NCI-H128 (cell line): ENCODE data around the gene ZNF343.
"Not testable (repeated sequence)": the region's sequence is repeated elsewhere in the genome, so short reads cannot be mapped to it uniquely, and the experiment has no call there.

Experiments
- DNase-seq: peaks from one replicate; lab custom pipeline; 2025; ENCODE audit not compliant: unreplicated experiment; lab: John Stamatoyannopoulos, UW

Gene ZNF343

DNA sequence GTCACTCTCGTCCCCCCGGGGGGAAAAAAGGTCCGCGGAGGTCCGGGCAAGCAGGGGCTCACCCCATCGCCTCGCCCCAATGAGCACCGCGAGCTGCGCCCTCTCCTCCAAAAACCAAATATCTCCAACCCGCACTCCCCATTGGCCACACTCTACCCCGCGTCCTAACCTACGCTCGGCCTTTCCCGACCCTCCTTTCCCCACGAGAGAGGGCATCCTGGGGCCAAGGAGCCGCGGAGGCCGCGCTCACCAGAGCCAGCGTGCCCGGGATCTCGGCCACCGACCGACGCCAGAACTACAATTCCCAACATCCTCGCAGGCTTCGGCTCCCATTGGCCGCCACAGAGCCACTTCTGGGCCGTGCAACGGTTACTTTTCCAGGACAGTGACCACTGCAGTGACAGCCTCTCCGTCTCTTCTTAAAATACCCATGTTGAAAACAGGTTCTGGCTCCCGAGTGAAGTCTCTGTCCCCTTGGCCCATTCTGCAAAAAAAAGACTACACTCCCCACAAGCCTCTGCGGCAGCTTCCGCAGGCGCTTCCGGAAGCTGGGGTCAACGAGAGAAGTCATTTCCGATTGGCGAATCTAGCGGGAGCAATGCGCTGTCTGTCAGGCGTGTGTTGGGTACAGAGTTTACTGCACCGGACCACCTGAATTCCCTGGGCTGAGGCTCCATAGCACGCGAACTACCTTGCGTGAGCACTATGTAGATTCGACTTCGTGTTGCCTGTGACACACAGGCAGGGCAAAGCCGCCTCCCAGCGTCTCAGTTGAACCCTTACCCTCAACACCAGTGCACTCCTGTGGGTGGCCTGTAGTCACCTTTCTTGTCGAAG is at the start of gene ZNF343:
TSS of gene ZNF343 (minus strand) at position 285 of the 837 bp plus-strand sequence. CDS start 15,020 bp downstream, outside the sequence.
- DNase-seq: peak; percentile 36

DNA sequence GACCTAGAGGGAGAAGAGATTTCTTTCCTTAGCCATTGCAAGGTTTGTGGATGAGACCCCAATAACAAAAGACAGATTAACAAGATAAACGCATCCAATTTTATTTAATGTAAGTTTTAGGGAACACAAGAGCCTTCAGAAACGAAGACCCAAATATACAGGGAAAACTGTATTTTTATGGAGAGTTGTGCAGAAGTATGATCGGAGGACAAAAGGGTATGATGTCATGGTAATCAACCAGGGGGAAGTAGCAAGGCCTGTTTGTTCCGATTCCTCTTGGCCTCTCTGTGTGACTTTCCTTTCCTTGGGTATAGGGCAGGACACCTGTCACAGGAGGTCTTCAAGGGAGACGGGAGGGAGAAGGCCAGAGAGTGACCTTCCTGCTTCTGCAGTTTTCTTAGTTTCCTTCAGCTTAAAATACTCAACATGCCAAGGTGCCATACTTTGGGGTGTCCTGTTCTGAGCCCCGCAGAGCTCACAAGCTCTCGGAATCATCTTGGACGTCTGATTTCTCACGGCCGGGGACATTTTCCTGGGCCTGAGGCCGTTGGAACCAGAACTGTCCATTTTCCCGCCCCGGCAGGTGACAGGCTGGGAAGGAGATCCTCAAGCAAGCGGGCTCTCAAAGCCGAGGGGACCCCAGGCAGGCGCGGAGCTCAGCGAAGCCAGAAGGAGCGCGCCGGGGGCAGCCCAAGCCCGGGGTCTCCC is 49.3 kb upstream of the ZNF343 start:
- DNase-seq: no peak

DNA sequence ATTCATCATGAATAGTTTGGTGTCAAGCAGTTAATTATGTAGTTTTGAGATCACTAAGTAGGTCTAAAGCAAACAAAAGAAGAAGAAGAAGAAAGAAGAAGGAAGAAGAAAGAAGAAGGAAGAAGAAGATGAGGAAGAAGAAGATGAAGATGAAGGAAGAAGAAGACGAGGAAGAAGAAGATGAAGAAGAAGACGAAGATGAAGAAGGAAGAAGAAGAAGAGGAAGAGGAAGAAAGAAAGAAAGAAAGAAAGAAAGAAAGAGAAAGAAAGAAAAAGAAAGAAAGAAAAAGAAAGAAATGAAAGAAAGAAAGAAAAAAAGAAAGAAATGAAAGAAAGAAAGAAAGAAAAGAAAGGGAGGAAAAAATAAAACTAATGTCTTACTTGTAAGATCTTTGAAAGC is 36.9 kb upstream of the ZNF343 start:
- DNase-seq: no peak

DNA sequence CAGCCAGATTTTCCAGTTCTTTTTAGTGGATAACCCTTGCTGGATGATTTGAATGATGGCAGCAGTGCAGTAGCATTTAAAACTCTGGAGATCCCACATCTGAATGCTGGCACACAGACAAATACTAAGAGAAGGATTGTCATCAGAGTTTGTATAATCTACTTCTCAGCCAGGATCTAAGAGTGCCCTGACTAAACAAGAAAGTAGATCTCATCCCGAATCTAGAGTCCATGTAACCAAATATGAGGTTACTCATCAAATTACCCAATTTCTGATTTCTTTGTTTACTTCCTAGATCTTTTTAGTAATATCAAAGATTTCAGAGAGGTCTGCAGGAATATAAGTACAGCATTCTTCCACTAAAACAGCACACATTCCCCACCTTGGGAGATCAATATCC is 35.5 kb upstream of the ZNF343 start:
- DNase-seq: no peak

DNA sequence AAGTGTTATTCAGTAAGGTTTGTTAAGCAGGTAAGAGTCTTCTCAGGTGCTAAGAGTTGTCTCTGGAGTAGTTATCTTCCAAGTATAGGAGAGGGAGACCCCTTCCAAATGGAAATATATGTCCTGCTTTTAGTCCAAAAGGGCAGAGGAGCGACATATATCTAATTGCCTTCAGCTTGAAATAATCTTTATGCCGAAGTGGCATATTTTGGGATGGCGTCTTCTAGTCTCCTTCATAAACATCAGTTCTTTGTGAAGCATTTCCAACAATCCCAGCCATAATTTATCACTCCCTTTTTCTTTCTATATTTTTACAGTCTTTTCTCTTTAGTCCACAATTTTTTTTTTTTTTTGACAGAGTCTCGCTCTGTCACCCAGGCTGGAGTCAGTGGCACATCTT is 33.6 kb upstream of the ZNF343 start:
- no peak for DNase-seq

DNA sequence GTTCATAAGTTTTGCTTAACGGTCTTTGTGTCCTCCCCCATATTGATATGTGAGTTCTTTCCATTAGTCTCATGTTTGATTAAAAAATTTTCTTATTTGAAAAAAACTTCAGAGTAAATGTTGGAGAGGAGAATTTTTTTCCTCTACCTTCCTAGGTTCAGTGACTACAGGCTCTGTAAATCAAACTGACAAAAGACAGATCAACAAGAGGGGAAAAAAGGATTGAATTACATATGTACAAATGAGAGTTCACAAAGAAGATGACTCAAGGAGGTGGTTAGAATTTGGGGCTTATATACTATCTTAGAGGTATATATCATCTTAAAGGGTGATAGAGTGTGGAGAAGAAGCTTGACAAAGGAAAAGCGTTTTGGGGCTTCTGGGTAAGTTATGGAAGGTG is 33.2 kb upstream of the ZNF343 start:
- no peak for DNase-seq

DNA sequence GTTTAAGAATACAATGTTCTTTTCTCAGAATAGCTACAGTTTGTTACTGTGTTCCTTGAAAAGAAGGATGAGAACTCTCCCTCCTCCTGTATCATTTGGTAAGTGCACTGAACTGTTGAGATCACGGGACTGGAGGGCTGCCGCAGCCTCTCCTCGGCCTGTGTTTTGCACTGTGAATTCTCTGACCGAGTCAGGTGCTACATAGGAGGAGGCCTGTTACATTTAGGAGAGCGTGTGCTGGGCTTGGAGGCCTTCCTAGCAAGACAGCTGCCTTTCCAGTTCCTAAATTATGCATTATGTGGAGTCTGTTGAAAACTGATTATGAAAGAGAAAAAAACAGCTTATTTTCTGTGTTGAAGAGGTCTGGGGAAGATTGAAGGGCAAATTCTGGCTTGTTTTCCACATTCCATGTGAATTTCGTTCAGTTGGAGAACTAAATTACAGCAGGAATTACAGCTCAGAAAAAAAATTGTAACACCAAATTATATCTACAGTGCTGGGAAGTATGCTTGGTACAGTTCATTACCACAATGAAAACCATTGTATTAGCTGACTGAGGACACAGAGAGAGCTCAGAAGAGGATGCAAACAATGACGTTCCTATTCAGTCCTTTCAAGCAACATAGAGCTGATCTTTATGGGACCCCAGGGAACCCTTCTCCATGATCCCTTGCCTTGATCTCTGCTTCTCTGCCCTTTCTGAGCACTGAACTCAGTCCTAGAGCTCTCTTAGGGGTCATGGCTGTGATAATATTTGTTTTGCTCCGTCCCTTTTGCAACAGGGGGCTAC is 30.4 kb upstream of the ZNF343 start:
- DNase-seq: no peak

DNA sequence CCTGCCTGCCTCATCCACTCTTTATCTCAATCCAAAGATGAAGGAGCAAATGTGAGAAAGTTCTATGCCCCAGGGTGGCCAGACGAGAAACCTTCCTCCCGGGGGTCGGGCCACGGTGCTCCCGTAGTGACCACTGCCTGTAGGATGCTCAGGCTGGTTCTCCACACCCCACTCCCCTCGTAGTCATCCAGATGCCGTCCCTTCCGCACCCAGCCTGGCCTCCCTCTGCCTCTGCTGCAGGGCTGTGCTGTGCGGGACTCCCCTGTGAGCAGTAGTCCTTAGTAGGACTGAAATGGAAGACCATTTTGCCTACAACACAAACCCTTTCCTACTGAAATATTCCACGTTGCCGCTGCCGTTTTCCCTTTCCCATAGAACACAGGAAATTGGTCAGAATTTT is 29.6 kb upstream of the ZNF343 start:
- DNase-seq: no peak

DNA sequence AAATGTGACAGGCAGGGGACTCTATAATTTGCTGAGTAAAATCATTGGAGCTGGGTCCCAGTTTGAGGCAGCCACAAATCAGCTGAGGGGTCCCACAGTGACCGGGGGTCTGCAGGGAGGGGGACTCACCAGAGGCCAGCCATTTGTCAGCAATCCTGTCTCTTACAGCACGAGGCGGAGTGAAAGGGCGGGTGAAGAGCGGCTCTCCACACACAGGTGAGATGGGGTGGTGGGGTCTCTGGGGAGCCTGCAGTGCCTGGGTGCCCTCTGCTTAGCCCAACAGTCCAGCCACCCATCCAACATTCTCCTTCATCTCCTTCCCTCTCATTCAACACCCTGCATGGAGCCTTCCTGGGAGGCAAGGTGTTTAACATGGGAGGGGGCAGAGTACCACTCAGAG is 28.4 kb upstream of the ZNF343 start:
- DNase-seq: no peak

DNA sequence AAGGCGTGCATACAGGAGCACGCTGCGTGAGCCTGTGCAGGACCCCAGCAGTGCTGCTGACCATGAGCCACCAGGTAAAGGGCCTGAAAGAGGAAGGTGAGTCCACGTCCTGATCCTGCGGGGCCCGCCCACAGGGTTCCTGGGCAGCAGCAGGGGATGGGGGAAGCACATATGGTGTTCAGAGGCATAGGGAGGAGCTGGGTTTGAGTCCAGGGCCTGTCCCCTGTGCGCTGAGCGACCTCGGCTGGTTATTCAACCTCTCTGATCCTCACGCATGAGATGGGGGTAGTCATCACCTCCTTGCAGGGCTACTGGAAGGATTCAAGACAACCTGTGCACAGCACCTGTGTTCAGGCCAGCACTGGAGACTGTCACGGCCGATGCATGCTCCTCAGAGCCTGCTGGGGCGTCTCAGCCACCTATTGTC is 27.9 kb upstream of the ZNF343 start, which contains the start of gene TMC2:
TSS of gene TMC2 (plus strand) at position 14 of the 427 bp plus-strand sequence. CDS start at position 63, 49 bp downstream.
- DNase-seq: no peak

DNA sequence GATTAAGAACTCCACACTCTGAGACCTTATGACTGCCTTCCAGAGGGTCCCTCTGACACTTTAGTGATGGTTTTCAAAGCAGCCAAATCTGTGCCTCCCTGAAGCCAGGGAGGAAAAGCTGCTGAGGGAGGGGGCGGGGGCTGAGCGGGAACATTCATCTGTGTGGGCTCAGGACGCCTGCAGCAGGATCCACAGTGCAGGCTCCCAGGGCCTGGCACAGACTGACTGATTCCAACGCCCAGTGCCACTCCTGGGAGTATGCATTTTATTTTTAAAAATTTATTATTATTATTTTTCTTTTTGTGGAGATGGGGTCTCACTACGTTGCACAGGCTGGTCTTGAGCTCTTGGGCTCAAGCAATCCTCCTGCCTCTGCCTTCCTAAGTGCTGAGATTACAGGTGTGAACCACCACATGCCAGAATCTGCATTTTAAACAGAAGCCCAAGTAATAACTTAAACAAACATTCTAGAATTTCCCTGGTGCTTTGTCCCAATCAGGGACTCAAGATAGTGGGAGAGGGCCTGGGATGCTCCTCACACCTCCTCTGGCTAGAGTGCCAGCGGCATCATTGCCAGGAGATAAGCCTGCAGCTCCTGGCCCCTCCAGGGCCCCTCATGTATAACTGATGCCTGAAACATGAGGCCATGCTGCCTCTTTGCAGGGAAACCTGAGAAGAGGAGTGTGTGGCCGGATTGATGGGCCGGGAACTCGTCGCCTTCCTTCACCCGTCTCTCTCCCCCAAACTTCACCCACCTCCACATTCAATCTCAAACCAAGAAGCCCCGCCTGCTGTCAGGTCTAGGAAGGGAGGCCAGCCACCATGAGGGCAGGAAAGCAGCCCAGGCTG is 27.2 kb upstream of the ZNF343 start:
- no peak for DNase-seq

DNA sequence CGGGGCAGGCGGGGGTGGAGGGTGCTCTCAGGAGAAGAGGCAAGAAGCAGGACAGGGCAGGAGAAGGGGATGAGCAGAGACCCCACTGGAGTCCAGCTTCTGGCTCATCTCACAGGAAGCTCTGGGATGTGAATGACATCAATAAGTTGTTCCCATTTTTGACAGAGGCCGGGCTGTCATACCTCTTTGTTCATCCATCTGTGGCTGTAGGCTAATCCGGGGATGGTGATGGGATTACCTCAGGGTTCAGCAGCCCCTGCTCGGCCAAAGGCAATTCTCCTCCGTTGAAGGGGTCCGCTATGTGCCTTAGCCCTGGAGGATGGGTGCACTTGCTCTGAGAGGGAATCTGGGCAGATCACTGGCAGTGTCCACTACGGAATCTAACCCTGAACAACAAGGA is 24.4 kb upstream of the ZNF343 start:
- no peak for DNase-seq

DNA sequence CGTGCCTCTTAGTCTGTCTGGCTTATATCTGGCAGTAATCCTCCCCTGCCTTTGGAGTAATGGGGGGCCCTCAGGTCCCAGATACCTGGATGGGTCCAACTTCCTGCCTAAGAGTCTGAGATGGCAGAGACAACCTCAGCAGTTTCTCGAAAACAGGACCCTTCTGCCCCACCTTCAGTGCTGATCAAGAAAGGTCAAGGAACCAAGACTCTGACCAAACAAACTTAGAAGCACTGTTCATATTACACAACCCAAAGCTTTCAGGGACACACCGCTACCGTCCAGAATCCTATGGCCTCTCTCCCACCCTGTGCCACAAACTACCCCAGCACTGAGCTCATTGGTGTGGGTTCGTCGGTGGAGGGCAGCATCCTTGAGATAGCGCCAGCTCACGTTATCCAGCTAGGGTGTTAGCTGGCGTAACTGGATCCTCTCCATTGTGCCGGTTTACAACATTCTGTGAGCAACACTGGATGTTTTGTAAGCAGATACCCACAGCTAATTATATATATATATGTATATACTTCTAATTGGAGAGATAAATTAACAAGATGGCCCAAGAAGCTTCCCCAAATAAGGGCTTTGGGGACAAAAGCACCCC is 20.1 kb upstream of the ZNF343 start:
- no peak for DNase-seq

DNA sequence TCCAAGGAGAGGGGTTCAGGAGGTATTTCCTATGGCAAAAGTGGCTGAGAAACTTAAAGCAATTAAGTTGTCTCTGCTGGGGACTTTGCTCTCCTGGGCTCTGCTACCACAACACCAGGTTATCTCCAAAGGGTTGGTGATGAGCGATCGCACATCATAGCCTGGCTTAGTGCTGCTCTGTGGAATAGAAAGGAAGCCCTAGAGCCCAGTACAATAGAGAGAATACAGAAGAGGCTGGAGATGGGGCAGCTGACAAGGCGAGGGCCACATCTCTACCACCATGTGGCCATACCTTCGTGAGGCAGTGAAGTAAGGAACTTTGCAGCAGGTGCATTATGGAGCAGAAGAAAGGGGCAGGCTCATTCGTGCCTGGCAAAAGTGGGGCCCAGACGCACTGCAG is 19.0 kb upstream of the ZNF343 start:
- no peak for DNase-seq

DNA sequence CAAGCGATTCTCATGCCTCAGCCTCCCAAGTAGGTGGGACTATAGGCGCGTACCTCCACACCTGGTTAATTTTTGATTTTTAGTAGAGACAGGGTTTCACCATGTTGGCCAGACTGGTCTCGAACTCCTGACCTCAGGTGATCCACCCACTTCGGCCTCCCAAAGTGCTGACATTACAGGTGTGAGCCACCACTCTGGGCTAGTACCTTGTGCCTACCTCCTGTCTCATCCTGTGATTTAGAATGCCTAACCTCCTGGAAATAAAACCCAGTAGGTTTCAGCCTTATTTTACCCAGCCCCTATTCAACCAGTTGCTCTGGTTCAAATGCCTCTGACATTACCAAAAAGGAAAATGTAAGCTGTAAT is 17.5 kb upstream of the ZNF343 start:
- DNase-seq: not testable (repeated sequence)

DNA sequence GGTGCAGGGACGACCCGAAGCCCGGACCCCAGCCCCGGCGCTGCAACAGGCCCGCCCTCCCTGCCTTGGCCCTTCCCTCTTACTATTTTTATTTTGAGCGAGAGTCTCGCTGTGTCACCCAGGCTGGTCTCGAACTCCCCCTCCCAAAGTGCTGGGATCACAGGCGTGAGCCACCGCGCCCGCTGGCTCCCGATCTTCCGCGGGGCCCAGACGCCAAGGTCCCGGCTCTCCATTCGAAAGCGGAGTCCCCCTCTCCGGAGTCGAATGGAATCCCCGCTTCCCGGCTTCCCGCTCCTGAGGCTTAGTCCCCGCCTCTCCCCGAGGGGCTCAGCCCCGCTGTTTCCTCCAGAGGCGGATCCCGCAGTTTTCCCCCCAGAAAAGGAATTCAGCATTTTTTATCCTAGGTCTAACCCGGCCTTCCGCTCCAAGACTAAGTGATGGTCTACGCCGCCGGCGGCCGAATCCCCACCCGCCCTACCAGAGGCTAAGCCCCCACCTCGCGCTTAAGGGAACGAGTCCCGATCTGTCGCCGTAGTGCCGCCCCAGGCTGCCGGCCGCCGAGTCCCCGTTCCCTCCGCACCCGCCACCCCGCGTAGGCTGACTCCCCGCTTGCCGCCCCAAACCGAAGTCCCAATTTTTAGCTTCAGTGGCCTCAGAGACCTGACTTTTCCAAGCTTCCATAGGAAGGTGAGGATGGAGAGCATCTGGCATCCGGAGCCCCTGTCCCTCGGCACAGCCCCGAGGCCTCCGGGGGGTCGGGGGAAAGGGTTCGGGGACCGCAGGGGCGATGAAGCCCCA is 16.2 kb upstream of the ZNF343 start:
- DNase-seq: no peak

DNA sequence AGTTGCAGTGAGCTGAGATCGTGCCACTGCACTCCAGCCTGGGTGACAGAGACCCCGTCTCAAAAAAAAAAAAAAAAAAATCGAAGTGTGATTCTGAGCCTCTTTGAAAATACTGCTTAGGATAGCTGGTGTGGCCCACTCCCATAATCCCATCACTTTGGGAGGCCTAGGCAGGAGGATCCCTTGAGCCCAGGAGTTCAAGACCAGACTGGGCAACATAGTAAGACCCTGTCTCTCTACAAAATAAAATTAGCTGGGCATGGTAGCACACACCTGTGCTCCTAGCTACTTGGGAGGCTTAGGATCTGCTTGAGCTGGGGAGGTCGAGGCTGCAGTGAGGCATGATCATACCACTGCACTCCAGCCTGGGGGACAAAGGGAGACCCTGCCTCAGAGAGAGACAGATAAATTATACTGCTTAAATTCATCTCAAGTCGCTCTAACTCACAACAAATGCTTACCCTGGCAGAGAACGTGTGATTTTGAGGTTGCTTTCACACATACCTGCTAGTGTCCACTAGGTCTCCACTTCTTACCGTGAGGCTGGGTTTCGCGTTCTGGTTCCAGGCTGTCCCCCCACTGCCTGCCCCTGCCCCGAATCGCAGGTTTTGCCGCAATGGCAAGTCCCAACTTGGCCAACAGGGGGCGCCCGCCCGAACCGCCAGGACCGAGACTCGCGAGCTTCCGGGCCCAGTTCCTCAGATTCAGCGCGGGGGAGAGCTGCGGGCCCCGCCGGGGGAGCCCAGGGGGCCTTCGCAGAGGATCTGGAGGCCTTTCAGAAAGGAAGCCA is 15.4 kb upstream of the ZNF343 start:
- DNase-seq: peak; percentile 61

DNA sequence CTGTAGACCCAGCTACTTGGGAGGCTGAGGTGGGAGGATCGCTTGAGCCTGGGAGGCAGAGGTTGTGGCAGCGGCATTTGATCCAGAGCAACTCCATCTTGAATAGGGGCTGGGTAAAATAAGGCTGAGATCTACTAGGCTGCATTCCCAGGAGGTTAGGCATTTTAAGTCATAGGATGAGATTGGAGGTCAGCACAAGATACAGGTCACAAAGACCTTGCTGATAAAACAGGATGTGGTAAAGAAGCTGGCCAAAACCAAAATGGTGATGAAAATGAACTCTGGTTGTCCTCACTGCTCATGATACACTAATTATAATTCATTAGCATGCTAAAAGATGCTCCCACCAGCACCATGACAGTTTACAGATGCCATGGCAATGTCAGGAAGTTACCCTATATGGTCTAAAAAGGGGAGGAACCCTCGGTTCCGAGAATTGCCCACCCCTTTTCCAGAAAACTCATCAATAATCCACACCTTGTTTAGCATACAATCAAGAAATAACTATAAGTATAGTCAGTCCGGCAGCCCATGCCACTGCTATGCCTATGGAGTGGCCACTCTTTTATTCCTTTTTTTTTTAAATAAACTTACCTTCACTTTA is 14.2 kb upstream of the ZNF343 start:
- not testable (repeated sequence) for DNase-seq
